Measurements from ENCODE around the gene PLVAP. TPM values are rescaled to one million over a fixed set of nuclear protein-coding genes. Genes with fewer than 3 reads are reported as not detected.

The PLVAP gene
- total RNA-seq, 1 donor from 2014 or later = 36.9 TPM

DNA sequence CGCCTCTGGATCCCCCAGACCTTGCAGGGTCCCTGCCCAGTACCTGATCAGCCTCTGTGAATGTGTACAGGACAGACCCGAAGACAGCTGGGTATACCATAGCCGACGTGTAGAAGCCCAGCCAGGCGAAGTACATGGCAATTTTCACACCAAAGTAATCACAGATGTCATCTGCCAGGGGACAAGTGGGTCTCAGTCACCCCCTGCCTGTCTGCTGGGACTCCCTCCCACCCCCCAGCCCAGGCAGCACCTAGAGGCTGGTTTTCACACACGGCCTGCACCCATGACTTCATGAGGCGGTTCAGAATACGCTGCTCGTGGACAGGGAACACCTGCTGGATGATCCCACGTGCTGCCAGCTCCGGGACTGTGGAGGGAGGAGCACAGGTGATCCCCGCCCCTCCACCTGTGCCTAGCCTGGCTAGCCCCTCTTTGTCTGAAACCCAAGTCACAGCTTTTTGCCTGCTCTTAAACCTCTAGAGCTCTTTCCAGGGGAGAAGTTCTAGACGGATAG is 46.0 kb downstream of the PLVAP start:
- no peak overlapping the region for H3K4me3 ChIP-seq
- H3K36me3 ChIP-seq = peaks cover 6% of the 10 kb centered on the region
- H3K27ac ChIP-seq (replicated peaks) = no peak overlapping the region
- TF ChIP-seq, protein P1, sequence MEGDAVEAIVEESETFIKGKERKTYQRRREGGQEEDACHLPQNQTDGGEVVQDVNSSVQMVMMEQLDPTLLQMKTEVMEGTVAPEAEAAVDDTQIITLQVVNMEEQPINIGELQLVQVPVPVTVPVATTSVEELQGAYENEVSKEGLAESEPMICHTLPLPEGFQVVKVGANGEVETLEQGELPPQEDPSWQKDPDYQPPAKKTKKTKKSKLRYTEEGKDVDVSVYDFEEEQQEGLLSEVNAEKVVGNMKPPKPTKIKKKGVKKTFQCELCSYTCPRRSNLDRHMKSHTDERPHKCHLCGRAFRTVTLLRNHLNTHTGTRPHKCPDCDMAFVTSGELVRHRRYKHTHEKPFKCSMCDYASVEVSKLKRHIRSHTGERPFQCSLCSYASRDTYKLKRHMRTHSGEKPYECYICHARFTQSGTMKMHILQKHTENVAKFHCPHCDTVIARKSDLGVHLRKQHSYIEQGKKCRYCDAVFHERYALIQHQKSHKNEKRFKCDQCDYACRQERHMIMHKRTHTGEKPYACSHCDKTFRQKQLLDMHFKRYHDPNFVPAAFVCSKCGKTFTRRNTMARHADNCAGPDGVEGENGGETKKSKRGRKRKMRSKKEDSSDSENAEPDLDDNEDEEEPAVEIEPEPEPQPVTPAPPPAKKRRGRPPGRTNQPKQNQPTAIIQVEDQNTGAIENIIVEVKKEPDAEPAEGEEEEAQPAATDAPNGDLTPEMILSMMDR (IDR thresholded peaks at IDR 0.05; ENCODE audit: borderline replicate concordance) = no peak
- H3K4me1 ChIP-seq = peaks cover 32% of the 10 kb centered on the region
- H3K9me3 ChIP-seq (replicated peaks) = no peaks in the 10 kb centered on the region
- intact Hi-C loops (cut with micrococcal nuclease) = no loop called here
- no peak for DNase-seq
- H3K27me3 ChIP-seq (ENCODE audit: low read depth) = no peaks in the 10 kb centered on the region

GRCh38 chr19:17330262-17331044 is 46.7 kb downstream of the PLVAP start:
- H3K4me1 ChIP-seq = peaks cover 25% of the 10 kb centered on the region
- H3K27ac ChIP-seq (replicated peaks) = no peak overlapping the region
- no peak for DNase-seq
- H3K4me3 ChIP-seq = no peak overlapping the region
- H3K36me3 ChIP-seq = peaks cover 6% of the 10 kb centered on the region
- TF ChIP-seq, protein P1 (IDR thresholded peaks at IDR 0.05; ENCODE audit: borderline replicate concordance) = no peak
- no peaks in the 10 kb centered on the region for H3K9me3 ChIP-seq (replicated peaks)
- H3K27me3 ChIP-seq (ENCODE audit: low read depth) = no peaks in the 10 kb centered on the region
- intact Hi-C loops (cut with micrococcal nuclease) = no loop called here

DNA sequence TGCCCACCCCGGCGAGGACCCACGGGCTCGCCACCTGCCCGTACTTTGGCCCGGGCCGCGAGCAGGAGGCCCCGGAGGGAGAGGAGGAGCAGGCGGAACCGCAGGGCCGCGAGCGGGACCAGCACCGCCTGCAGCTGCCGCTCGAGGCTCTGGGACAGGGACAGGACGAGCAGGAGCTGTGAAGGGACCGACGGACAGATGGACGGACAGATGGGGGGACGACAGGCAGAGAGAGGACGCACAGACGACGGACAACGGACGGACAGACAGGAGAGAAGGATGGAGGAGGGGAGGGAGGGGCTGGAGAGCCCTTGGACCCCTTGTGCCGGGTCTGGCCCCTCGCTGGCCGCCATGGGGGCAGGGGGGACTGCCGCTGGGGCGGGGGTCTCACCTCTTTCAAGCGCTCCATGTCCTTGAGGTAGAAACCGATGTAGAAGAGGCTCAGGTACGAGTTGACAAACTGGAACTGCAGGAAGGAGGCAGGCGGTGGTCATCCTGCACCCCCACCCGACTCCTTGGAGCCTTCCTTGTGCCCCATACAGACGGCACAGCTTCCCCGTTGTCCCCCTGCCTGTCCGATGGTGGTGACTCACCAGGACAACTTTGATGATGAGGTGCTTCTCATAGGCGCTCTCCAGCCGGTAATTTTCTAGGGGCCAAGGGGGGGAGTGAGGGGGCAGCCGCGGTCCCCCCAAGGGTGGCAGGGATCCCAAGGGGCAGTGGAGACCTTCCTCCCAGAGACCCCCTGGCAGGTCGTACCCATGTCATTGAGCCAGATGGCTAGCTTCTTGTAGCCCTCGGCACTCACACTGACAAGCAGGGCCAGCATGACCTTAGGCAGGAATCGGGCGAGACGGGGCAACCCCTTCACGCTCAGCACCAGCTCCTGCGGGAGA is 47.5 kb downstream of the PLVAP start:
- Histone ChIP-seq H3K4me3 (no peak overlapping the region), H3K4me1 (peaks cover 19% of the 10 kb centered on the region)
- intact Hi-C loops (cut with micrococcal nuclease) = no loop called here

DNA sequence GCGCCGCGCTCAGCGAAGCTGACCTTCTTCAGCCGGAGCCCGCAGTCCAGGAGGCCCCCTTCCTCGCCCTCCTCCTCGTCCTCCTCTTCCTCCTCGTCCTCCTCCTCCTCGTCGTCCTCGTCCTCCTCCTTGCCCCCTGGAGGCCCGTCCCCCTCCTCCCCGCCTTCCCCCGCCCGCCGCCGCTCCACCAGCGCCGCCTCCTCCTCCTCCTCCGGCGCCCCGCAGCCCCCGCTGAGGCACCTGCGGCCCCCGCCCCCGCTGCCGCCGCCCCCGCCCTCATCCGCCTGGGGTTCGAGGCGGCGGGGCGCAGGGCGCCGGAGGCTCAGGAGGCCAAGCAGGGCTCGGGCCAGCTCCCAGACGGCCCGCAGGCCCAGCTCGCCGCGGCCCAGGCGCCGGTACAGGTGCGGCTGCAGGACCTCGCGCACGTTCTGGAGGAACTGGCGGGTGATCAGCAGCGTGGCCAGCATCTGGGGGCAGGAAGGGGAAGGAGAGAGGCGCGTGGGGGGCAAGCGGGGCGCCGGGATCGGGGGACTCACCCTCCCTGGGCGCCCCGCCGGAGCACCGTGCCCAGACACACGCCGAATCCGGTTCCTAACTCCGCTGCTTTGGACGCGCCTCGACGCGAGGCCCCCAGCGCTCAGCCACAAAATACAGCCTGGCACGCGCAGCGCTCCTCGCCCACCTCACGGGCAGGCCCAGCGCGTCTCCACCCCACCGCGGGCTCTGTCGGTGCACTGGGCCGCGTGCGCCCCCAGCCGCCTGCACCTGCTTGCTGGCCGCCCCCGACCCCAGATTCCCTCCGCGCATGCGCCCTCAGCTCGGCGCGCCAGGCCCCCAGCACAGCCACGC is 48.4 kb downstream of the PLVAP start:
- Histone ChIP-seq H3K4me1 (peaks cover 16% of the 10 kb centered on the region), H3K27me3 (ENCODE audit: low read depth) (no peaks in the 10 kb centered on the region), H3K36me3 (peaks cover 14% of the 10 kb centered on the region), H3K4me3 (peak overlapping the region; percentile 27), H3K9me3 (replicated peaks) (no peaks in the 10 kb centered on the region), H3K27ac (replicated peaks) (no peak overlapping the region)
- TF ChIP-seq, protein P1 (IDR thresholded peaks at IDR 0.05; ENCODE audit: borderline replicate concordance) = no peak
- DNase-seq = no peak
- intact Hi-C loops (cut with micrococcal nuclease) = no loop called here

More for the DNA sequence above, 47.5 kb downstream of the PLVAP start:
- Histone ChIP-seq H3K27ac (replicated peaks) (no peak overlapping the region), H3K9me3 (replicated peaks) (no peaks in the 10 kb centered on the region), H3K27me3 (ENCODE audit: low read depth) (no peaks in the 10 kb centered on the region), H3K36me3 (peaks cover 13% of the 10 kb centered on the region)
- TF ChIP-seq, protein P1 (IDR thresholded peaks at IDR 0.05; ENCODE audit: borderline replicate concordance) = no peak
- DNase-seq = no peak
